Calu3 (cell line): ENCODE data around the gene GADD45B. TPM values are rescaled to one million over a fixed set of nuclear protein-coding genes. Genes with fewer than 3 reads are reported as not detected.

ENCODE experiments used
- BruUV-seq: library from RNA; stranded (reverse); fragments of 400-500 nt; replicated peaks from 2 replicates; lab custom pipeline; 2021; lab: Mats Ljungman, UMichigan
- CTCF ChIA-PET: fragments of 300-600 bp; sonication (Branson Sonifier 250); formaldehyde crosslinking; loops from one replicate; lab custom pipeline; 2022; ENCODE audit warnings: antibody characterized with exemption; lab: Charles Lee
- DNase-seq: peaks from one replicate; pipeline ENCODE4 v3.0.0; 2022
- H3K27ac Mint-ChIP-seq: one replicate; pipeline ENCODE4 v1.8.0; 2022; ENCODE audit warnings: mixed read lengths; ENCODE audit not compliant: unreplicated experiment
- H3K27me3 Mint-ChIP-seq: one replicate; pipeline ENCODE4 v1.8.0; 2022; ENCODE audit warnings: mixed read lengths; ENCODE audit not compliant: unreplicated experiment
- H3K36me3 Mint-ChIP-seq: one replicate; pipeline ENCODE4 v1.8.0; 2022; ENCODE audit warnings: mild to moderate bottlenecking, moderate library complexity, mixed read lengths; ENCODE audit not compliant: insufficient read depth, unreplicated experiment
- H3K4me1 Mint-ChIP-seq: one replicate; pipeline ENCODE4 v1.8.0; 2022; ENCODE audit warnings: mild to moderate bottlenecking, low read depth, mixed read lengths; ENCODE audit not compliant: unreplicated experiment
- H3K4me3 Mint-ChIP-seq: one replicate; pipeline ENCODE4 v1.8.0; 2022; ENCODE audit warnings: mild to moderate bottlenecking, low read depth, moderate library complexity, mixed read lengths; ENCODE audit not compliant: unreplicated experiment
- H3K9me3 Mint-ChIP-seq: one replicate; pipeline ENCODE4 v1.8.0; 2022; ENCODE audit warnings: low read depth, mixed read lengths; ENCODE audit not compliant: unreplicated experiment
- CTCF ChIP-seq: fragments of 200-600 bp; IDR thresholded peaks from one replicate; pipeline ENCODE4 v1.8.0; 2022; ENCODE audit warnings: antibody characterized with exemption; ENCODE audit not compliant: unreplicated experiment
- intact Hi-C: fragments of 100-400 bp; cut with micrococcal nuclease; formaldehyde crosslinking; loops from one replicate; pipeline ENCODE4 v1.10.0; 2022; ENCODE audit not compliant: unreplicated experiment
- total RNA-seq: library from RNA; stranded (reverse); gene quantifications from 2 replicates; pipeline ENCODE4 v1.2.3, GENCODE V29; 2022

GADD45B gene
- total RNA-seq, 1 experiment from 2014 or later: 36.5 TPM

- no peak overlapping the region for H3K27ac Mint-ChIP-seq
- peak overlapping the region; percentile 95 for H3K4me3 Mint-ChIP-seq
- intact Hi-C loops: loop anchor here (5.0 kb wide), 1 partner anchor 68 kb away; no protein-coding TSS in a partner anchor
- no peaks in the 10 kb centered on the region for H3K9me3 Mint-ChIP-seq
- H3K27me3 Mint-ChIP-seq: peaks cover 11% of the 10 kb centered on the region
- TF ChIP-seq CTCF: peak; percentile 78
- H3K4me1 Mint-ChIP-seq: peaks cover 16% of the 10 kb centered on the region
- CTCF ChIA-PET: interaction anchor here (0.6 to 4.3 kb wide), 4 partner anchors 104 to 137 kb away, joined by 3 to 61 read pairs (median 4); no protein-coding TSS in a partner anchor
- DNase-seq: peak; percentile 87
- peaks cover 44% of the 10 kb centered on the region for H3K36me3 Mint-ChIP-seq
- BruUV-seq: no TSS peak
Measured at GRCh38 chr19:2474232-2475017, 1.5 kb upstream of the GADD45B start.

- peak overlapping the region; percentile 42 for H3K27ac Mint-ChIP-seq
- no peak for TF ChIP-seq CTCF
- no TSS peak for BruUV-seq
- peak; percentile 55 for DNase-seq
- CTCF ChIA-PET: interaction anchor here (0.9 to 4.3 kb wide), 4 partner anchors 54 to 162 kb away, joined by 3 to 61 read pairs (median 8); no protein-coding TSS in a partner anchor
- peak overlapping the region; percentile 95 for H3K4me3 Mint-ChIP-seq
- peaks cover 48% of the 10 kb centered on the region for H3K36me3 Mint-ChIP-seq
- H3K9me3 Mint-ChIP-seq: no peaks in the 10 kb centered on the region
- H3K27me3 Mint-ChIP-seq: peaks cover 11% of the 10 kb centered on the region
- H3K4me1 Mint-ChIP-seq: peaks cover 9% of the 10 kb centered on the region
- intact Hi-C loops: loop anchor here (5.0 kb wide), 1 partner anchor 67 kb away; no protein-coding TSS in a partner anchor
Measured at GRCh38 chr19:2475018-2475701, 767 bp upstream of the GADD45B start.

GRCh38 chr19:2476451-2477140 is 669 bp downstream of the GADD45B start:
- H3K4me1 Mint-ChIP-seq: peaks cover 9% of the 10 kb centered on the region
- no peak for TF ChIP-seq CTCF
- no peak for DNase-seq
- TSS peak; percentile 96 for BruUV-seq
- CTCF ChIA-PET: interaction anchor here (0.6 to 4.3 kb wide), 11 partner anchors 13 to 161 kb away, joined by 3 to 61 read pairs (median 3); no protein-coding TSS in a partner anchor
- peak overlapping the region; percentile 95 for H3K4me3 Mint-ChIP-seq
- H3K27me3 Mint-ChIP-seq: peaks cover 11% of the 10 kb centered on the region
- peak overlapping the region; percentile 93 for H3K27ac Mint-ChIP-seq
- H3K36me3 Mint-ChIP-seq: peaks cover 48% of the 10 kb centered on the region
- H3K9me3 Mint-ChIP-seq: no peaks in the 10 kb centered on the region
- intact Hi-C loops: loop anchor here (5.0 kb wide), 1 partner anchor 66 kb away; no protein-coding TSS in a partner anchor
